ENCODE measurements around the gene GLI3. TPM values are rescaled to one million over a fixed set of nuclear protein-coding genes. Genes with fewer than 3 reads are reported as not detected.

GLI3 gene
- total and polyA plus RNA-seq, 2 of the 4 experiments (the other 2 are of a cell fraction): 1.3 to 3.9 TPM

DNA sequence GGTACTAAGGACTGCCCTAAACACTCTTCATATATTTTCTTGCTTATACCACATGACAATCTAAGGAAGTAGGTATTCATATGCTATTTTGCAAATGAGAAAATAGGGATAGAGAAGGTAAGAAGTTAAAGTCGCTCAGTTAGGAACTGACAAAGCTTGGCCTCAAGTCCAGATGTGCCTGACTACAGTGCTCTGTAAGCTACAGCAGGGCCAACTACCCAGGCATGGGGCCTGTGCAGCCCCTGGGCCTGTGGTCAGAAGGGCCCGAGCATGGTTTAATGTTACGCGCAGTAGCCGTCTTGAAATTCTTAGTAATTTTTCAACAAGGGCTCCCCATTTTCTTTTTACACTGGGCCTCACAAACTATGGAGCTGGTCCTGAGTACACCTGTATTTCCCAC is 146.2 kb downstream of the GLI3 start:
- H3K23ac ChIP-seq (ENCODE audit: low read depth, low read length): peak overlapping the region; percentile 60; the same call in 1 of the 2 replicates
- peaks cover 9 to 57% of the 10 kb centered on the region in 2 experiments; a peak in 2 of 4 replicates for H3K79me1 ChIP-seq (ENCODE audit: low read depth in 1 of 2, low read length in 2 of 2)
- peak overlapping the region; percentile 24; the same call in 1 of the 2 replicates for H3K4ac ChIP-seq (ENCODE audit: low read depth, low read length)
- H2BK15ac ChIP-seq (ENCODE audit: low read depth, low read length): no peak overlapping the region
- peak overlapping the region; percentile 30 for H2AK5ac ChIP-seq (ENCODE audit: low read depth, low read length)
- no peak overlapping the region; a peak in 1 of 4 replicates for H4K8ac ChIP-seq (ENCODE audit: low read depth in 2 of 2, low read length in 2 of 2)
- H3K4me3 ChIP-seq (ENCODE audit: insufficient read depth, low read depth, low read length): no peak overlapping the region
- 0 out of 2 replicates have a peak overlapping the region, but pooled peaks have one; percentile 36 for H4K91ac ChIP-seq (ENCODE audit: insufficient read depth, low read depth, low read length)
- no peak overlapping the region for H3K9ac ChIP-seq (ENCODE audit: low read depth, low read length)
- no peak overlapping the region for H3K56ac ChIP-seq (ENCODE audit: extremely low read depth, insufficient read depth, low read length)
- H3K14ac ChIP-seq (replicated peaks; ENCODE audit: low read depth, low read length): peak overlapping the region; percentile 68; the same call in 1 of the 2 replicates
- H3K27me3 ChIP-seq (ENCODE audit: control insufficient read depth, insufficient read depth, low read length): no peaks in the 10 kb centered on the region
- H3K9me1 ChIP-seq (ENCODE audit: insufficient read depth, low read length): peaks cover 23% of the 10 kb centered on the region
- no peaks in the 10 kb centered on the region; the same call in 1 of the 2 replicates for H3K36me3 ChIP-seq (ENCODE audit: control insufficient read depth, insufficient read depth, low read length)
- H3K27ac ChIP-seq (ENCODE audit: insufficient read depth, low read length): peak overlapping the region; percentile 81; the same call in 1 of the 2 replicates
- no peak overlapping the region for H2AK9ac ChIP-seq (replicated peaks; ENCODE audit: low read depth, low read length, poor library complexity)
- no peak overlapping the region for H4K5ac ChIP-seq (ENCODE audit: low read depth, low read length)
- H3K18ac ChIP-seq (ENCODE audit: low read depth, low read length): no peak overlapping the region
- in situ Hi-C loops (cut with MboI; ENCODE audit: low sequenced_read_pairs) (no loop called here), intact Hi-C loops (cut with micrococcal nuclease) (no loop called here), dilution Hi-C loops (cut with HindIII; ENCODE audit: low sequenced_read_pairs, unreplicated experiment) (no loop called here)
- ChIA-PET CTCF (no interaction called here), POLR2A (ENCODE audit: unreplicated experiment) (no interaction called here)
- H2BK20ac ChIP-seq (ENCODE audit: low read depth, low read length): 0 out of 2 replicates have a peak overlapping the region, but pooled peaks have one; percentile 3
- H3K9me3 ChIP-seq (ENCODE audit: control insufficient read depth, insufficient read depth, low read length): no peaks in the 10 kb centered on the region
- no peak for DNase-seq
- TF ChIP-seq MAFK (IDR thresholded peaks at IDR 0.05; ENCODE audit: low read depth, low read length) (no peak), MXI1 (IDR thresholded peaks at IDR 0.05; ENCODE audit: borderline replicate concordance, low read depth, low read length) (no peak)
- TF ChIP-seq, protein P1, sequence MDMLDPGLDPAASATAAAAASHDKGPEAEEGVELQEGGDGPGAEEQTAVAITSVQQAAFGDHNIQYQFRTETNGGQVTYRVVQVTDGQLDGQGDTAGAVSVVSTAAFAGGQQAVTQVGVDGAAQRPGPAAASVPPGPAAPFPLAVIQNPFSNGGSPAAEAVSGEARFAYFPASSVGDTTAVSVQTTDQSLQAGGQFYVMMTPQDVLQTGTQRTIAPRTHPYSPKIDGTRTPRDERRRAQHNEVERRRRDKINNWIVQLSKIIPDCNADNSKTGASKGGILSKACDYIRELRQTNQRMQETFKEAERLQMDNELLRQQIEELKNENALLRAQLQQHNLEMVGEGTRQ (IDR thresholded peaks at IDR 0.05; ENCODE audit: low read depth, low read length): no peak
- TF ChIP-seq, protein P2, sequence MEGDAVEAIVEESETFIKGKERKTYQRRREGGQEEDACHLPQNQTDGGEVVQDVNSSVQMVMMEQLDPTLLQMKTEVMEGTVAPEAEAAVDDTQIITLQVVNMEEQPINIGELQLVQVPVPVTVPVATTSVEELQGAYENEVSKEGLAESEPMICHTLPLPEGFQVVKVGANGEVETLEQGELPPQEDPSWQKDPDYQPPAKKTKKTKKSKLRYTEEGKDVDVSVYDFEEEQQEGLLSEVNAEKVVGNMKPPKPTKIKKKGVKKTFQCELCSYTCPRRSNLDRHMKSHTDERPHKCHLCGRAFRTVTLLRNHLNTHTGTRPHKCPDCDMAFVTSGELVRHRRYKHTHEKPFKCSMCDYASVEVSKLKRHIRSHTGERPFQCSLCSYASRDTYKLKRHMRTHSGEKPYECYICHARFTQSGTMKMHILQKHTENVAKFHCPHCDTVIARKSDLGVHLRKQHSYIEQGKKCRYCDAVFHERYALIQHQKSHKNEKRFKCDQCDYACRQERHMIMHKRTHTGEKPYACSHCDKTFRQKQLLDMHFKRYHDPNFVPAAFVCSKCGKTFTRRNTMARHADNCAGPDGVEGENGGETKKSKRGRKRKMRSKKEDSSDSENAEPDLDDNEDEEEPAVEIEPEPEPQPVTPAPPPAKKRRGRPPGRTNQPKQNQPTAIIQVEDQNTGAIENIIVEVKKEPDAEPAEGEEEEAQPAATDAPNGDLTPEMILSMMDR (conservative IDR thresholded peaks at IDR 0.05; ENCODE audit: low read depth, low read length): no peak
- no peak overlapping the region for H2BK120ac ChIP-seq (ENCODE audit: low read depth, low read length)
- peaks cover 18% of the 10 kb centered on the region for H4K20me1 ChIP-seq (ENCODE audit: insufficient read depth, low read length)
- peaks cover 19% of the 10 kb centered on the region for H3K4me1 ChIP-seq (ENCODE audit: control insufficient read depth, insufficient read depth, low read length)
- WGBS, 2 experiments (ENCODE audit: extremely low coverage in 2 of 2, insufficient read length in 1 of 2): 95% methylated on average over 4 of the region's 5 CpGs; no CpG with 5 or more reads in 1 of the 2 experiments
- H2BK5ac ChIP-seq (ENCODE audit: low read depth, low read length, poor library complexity, severe bottlenecking): no peak overlapping the region
- H3K4me2 ChIP-seq (ENCODE audit: low read depth, low read length): no peak overlapping the region
- no peak for ATAC-seq (ENCODE audit: low read depth)
- H2AFZ ChIP-seq (replicated peaks; ENCODE audit: low read length, poor library complexity): no peak overlapping the region
- no TSS peak for BruUV-seq (replicated peaks)

Measured in IMR-90 (cell line).